K562 (cell line): ENCODE data around the gene MIB2. TPM values are rescaled to one million over a fixed set of nuclear protein-coding genes. Genes with fewer than 3 reads are reported as not detected.

Experiments
- E2F3 ChIP-seq: fragments of 250-450 bp; sonication (Bioruptor Pico); IDR thresholded peaks from 2 replicates; pipeline ENCODE4 v1.4.0; 2020; ENCODE audit warnings: mild to moderate bottlenecking
- FOSL1 ChIP-seq: fragments of 200-800 bp; sonication (Bioruptor generic); conservative IDR thresholded peaks from 2 replicates; pipeline ENCODE4 v1.6.1; 2016; ENCODE audit warnings: missing genetic modification characterization, missing compliant biosample characterization
- FOXA3 ChIP-seq, 2 experiments: fragments of 450-650 bp in 1 of 2; sonication (generic) in 1 of 2; formaldehyde crosslinking; IDR thresholded peaks in 1 of 2; conservative IDR thresholded peaks in 1 of 2; 2 replicates each; pipeline versions ENCODE4 v1.4.0 to v1.8.0; 2020 to 2022; ENCODE audit warnings: mild to moderate bottlenecking in 2 of 2, missing genetic modification reagents in 1 of 2
- GABPB1 ChIP-seq: sonication (generic); formaldehyde crosslinking; IDR thresholded peaks from 2 replicates; pipeline ENCODE4 v1.8.0; 2022; ENCODE audit warnings: mild to moderate bottlenecking, missing genetic modification reagents
- GABPB2 ChIP-seq: fragments of 250-450 bp; sonication (Bioruptor Pico); conservative IDR thresholded peaks from 2 replicates; pipeline ENCODE4 v1.5.1; 2021; ENCODE audit warnings: mild to moderate bottlenecking
- MTA3 ChIP-seq: fragments of 450-650 bp; formaldehyde crosslinking; IDR thresholded peaks from 2 replicates; pipeline ENCODE4 v1.6.1; 2017; ENCODE audit warnings: mild to moderate bottlenecking, borderline replicate concordance
- PCBP1 ChIP-seq: fragments of 200-400 bp; formaldehyde crosslinking; IDR thresholded peaks from 2 replicates; pipeline ENCODE4 v1.6.1; 2018; ENCODE audit warnings: mild to moderate bottlenecking, low read depth, low read length; ENCODE audit not compliant: poor library complexity, severe bottlenecking
- PHB ChIP-seq: fragments of 250-450 bp; sonication (Bioruptor Pico); IDR thresholded peaks from 2 replicates; pipeline ENCODE4 v1.5.0; 2021
- PTTG1 ChIP-seq: fragments of 450-650 bp; IDR thresholded peaks from 2 replicates; pipeline ENCODE4 v1.6.1; 2016; ENCODE audit warnings: low read depth, mild to moderate bottlenecking, missing genetic modification characterization, missing compliant biosample characterization
- RAD51 ChIP-seq: fragments of 450-650 bp; IDR thresholded peaks from 2 replicates; pipeline ENCODE4 v1.7.1; 2016; ENCODE audit warnings: low read depth, mild to moderate bottlenecking, borderline replicate concordance
- REST ChIP-seq, 2 experiments: fragments of 450-650 bp; formaldehyde crosslinking in 1 of 2; IDR thresholded peaks; 2 replicates each; pipeline versions ENCODE4 v1.4.0 to v1.6.1; 2014 to 2020; ENCODE audit warnings: mild to moderate bottlenecking in 2 of 2, borderline replicate concordance in 1 of 2, low read depth in 1 of 2
- SP1 ChIP-seq: sonication (generic); formaldehyde crosslinking; IDR thresholded peaks from 2 replicates; pipeline ENCODE4 v1.8.1; 2022; ENCODE audit warnings: mild to moderate bottlenecking, missing genetic modification reagents
- TAL1 ChIP-seq: fragments of 450-650 bp; IDR thresholded peaks from 2 replicates; pipeline ENCODE4 v1.6.1; 2016; ENCODE audit warnings: mild to moderate bottlenecking
- TARDBP ChIP-seq: fragments of 450-650 bp; IDR thresholded peaks from 2 replicates; pipeline ENCODE4 v1.6.1; 2016
- ZBTB26 ChIP-seq: fragments of 450-650 bp; formaldehyde crosslinking; IDR thresholded peaks from 2 replicates; pipeline ENCODE4 v1.4.0; 2022; ENCODE audit warnings: missing genetic modification characterization
- ZNF174 ChIP-seq: fragments of 250-450 bp; sonication (Bioruptor Pico); IDR thresholded peaks from 2 replicates; pipeline ENCODE4 v1.4.0; 2020; ENCODE audit warnings: mild to moderate bottlenecking
- ZNF224 ChIP-seq: sonication (generic); formaldehyde crosslinking; IDR thresholded peaks from 2 replicates; pipeline ENCODE4 v1.8.0; 2022; ENCODE audit warnings: mild to moderate bottlenecking, missing genetic modification reagents
- ZNF445 ChIP-seq: fragments of 250-450 bp; sonication (Bioruptor Pico); IDR thresholded peaks from 2 replicates; pipeline ENCODE4 v1.4.0; 2020; ENCODE audit warnings: low read depth, mild to moderate bottlenecking, moderate library complexity
- ZNF589 ChIP-seq: fragments of 200-800 bp; sonication (Bioruptor generic); IDR thresholded peaks from 2 replicates; pipeline ENCODE4 v1.6.1; 2016; ENCODE audit warnings: low read depth, missing genetic modification characterization, missing compliant biosample characterization
- polyA plus RNA-seq, 8 experiments: library from polyadenylated mRNA; depleted of rRNA in 4 of 8; stranded (reverse) in 5 of 8; unstranded in 3 of 8; fragments of >200 nt; fragmentation: Nextera tagmentation in 2 of 8; fragmentation: Illumina TruSeq in 1 of 8; extraction: Ambion mirVana in 2 of 8; extraction: Trizol in 1 of 8; gene quantifications; 2 replicates each; pipeline versions ENCODE4 v1.2.1 to v1.2.3, GENCODE V29; 2011 to 2014; ENCODE audit warnings: inconsistent platforms in 1 of 8, missing spikeins in 1 of 8
- total RNA-seq, 7 experiments: library from RNA; depleted of rRNA in 6 of 7; stranded (reverse); fragments of >200 nt in 6 of 7; fragmentation: Illumina TruSeq in 2 of 7; extraction: Trizol in 2 of 7; gene quantifications; 2 replicates each; pipeline versions ENCODE4 v1.2.1 to v1.2.3, GENCODE V29; 2011 to 2021; ENCODE audit warnings: low replicate concordance in 1 of 7

MIB2 gene
- total and polyA plus RNA-seq, 9 of the 15 experiments (the other 6 are each of a cell fraction or from before 2014, with no cell fraction given): 0.04 to 17.0 (median 4.9) TPM; not detected in 1

- TF ChIP-seq REST (IDR thresholded peaks at IDR 0.05; ENCODE audit: borderline replicate concordance) (0 out of 2 replicates have a peak, but pooled peaks have one; percentile 12), REST (CRISPR knock-in tag; IDR thresholded peaks at IDR 0.05; ENCODE audit: low read depth) (no peak), GABPB2 (CRISPR knock-in tag) (no peak), MTA3 (0 out of 2 replicates have a peak, but pooled peaks have one; percentile 14), PTTG1 (tag) (no peak), TARDBP (no peak), ZNF174 (CRISPR knock-in tag) (no peak), FOXA3 (CRISPR knock-in tag; conservative IDR thresholded peaks at IDR 0.05 in 1 of 2, IDR thresholded peaks at IDR 0.05 in 1 of 2) (peak in 1 of 2 experiments; percentile 77; a peak in 1 of 4 replicates), FOSL1 (tag) (no peak), SP1 (CRISPR knock-in tag) (peak; percentile 60; the same call in 1 of the 2 replicates), E2F3 (CRISPR knock-in tag) (no peak), ZBTB26 (CRISPR knock-in tag) (no peak), RAD51 (peak; percentile 57), ZNF445 (CRISPR knock-in tag) (no peak), PCBP1 (no peak), TAL1 (peak; percentile 25; the same call in 1 of the 2 replicates), ZNF224 (CRISPR knock-in tag) (no peak), GABPB1 (CRISPR knock-in tag) (no peak; the same call in 1 of the 2 replicates), PHB (CRISPR knock-in tag) (0 out of 2 replicates have a peak, but pooled peaks have one; percentile 75), ZNF589 (CRISPR knock-in tag) (no peak)
These were observed 921 bp upstream of the MIB2 start (continued) for GRCh38 chr1:1614204-1614953.
